NCI-H2081 (cell line): ENCODE results near the gene SERHL2.
"Not testable (repeated sequence)": the region's sequence is repeated elsewhere in the genome, so short reads cannot be mapped to it uniquely, and the experiment has no call there.

Experiments used
- DNase-seq, 2 experiments: peaks; one replicate each; lab custom pipeline; 2025; lab: John Stamatoyannopoulos, UW

SERHL2 gene

DNA sequence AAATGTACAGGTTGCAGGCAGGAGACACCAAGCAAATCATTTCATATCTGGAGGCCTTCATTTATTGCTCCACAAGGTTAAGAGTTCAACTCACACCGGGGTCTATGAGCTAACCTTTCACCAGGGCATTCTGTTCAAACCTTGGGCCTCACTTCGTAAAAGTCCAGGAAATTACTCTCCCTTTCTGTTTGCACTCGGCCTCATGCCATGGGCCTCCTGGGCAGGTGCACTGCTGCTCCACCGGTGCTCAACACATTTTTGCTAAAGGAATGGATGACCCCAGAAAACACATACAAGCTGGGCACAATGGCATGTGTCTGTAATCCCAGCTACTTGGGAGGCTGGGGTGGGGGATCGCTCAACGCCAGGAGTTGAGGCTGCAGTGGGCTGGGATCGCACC lies 17.6 kb upstream of the SERHL2 start:
- no peak for DNase-seq

DNA sequence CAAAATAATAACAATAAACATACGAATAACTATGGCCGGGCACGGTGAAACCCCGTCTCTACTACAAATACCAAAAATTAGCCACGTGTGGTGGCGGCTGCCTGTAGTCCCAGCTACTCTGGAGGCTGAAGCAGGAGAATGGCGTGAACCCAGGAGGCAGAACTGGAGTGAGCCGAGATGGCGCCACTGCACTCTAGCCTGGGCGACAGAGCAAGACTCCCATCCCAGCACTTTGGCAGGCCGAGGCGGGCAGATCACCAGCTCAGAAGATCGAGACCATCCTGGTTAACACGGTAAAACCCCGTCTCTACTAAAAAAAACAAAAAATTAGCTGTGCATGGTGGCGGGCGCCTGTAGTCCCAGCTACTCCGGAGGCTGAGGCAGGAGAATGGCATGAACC lies 17.1 kb upstream of the SERHL2 start:
- not testable (repeated sequence) for DNase-seq

DNA sequence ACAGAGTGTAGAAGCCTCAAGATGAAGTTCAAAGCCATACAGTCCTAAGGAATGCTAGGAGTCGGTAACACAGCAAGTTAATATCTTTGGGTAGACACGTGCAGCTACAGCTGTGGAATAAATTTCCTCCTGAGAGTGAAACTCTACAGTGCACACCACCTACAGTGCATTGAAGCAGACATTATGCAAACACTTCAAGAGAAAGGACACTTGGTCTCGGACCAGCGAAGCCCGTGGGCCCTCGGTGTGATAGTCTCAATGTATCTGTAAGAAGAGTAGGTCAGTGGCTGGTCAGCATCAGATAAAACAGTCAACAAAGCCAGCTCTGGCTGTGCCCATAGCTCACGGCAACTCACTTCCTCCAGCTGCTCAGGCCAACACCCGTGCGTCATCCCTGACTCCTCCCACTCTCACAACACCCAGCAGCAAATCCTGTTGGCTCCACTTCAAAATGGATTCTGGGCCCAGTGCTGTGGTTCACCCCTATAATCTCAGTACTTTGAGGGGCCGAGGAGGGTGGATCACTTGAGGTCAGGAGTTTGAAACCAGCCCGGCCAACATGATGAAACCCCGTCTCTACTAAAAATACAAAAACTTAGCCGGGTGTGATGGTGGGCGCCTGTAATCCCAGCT lies 16.4 kb upstream of the SERHL2 start:
- not testable (repeated sequence) for DNase-seq

DNA sequence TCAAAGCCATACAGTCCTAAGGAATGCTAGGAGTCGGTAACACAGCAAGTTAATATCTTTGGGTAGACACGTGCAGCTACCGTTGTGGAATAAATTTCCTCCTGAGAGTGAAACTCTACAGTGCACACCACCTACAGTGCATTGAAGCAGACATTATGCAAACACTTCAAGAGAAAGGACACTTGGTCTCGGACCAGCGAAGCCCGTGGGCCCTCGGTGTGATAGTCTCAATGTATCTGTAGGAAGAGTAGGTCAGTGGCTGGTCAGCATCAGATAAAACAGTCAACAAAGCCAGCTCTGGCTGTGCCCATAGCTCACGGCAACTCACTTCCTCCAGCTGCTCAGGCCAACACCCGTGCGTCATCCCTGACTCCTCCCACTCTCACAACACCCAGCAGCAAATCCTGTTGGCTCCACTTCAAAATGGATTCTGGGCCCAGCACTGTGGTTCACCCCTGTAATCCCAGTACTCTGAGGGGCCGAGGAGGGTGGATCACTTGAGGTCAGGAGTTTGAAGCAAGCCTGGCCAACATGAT lies 14.5 kb upstream of the SERHL2 start:
- not testable (repeated sequence) for DNase-seq

DNA sequence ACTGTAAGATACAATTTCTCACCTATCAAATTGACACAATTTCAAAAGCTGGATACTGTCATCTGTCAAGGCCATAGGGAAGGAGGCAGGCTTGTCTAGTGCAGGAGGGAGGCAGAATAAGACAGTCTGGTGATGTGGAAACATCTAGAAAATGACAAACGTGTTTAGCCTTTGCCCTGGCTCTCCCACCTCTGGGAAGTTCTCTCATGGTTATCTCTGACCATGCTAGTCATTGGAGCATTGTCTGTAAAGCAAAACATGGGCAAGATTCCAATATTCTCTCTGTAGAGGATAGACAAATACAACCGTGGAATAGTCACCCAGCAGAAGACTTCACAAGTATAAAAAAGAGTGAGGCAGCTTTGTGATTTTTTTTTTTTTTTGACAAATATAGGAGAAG lies 9.1 kb upstream of the SERHL2 start:
- no peak for DNase-seq

DNA sequence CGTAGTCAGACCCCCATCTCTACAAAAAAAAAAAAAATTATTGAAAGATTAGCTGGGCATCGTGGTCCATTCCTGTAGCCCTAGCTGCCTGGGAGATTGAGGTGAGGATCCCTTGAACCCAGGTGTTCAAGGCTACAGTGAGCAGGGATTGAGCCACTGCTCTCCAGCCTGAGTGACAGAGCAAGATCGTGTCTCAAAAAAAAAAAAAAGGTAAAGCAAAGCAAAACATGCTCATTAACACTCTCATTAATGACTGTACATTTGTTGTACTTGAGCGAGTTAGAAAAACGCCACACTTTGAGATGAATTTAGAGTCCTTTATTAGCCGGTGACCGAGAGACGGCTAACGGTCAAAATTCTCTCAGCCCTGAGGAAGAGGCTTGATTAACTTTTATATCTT lies 6.2 kb upstream of the SERHL2 start:
- no peak for DNase-seq

DNA sequence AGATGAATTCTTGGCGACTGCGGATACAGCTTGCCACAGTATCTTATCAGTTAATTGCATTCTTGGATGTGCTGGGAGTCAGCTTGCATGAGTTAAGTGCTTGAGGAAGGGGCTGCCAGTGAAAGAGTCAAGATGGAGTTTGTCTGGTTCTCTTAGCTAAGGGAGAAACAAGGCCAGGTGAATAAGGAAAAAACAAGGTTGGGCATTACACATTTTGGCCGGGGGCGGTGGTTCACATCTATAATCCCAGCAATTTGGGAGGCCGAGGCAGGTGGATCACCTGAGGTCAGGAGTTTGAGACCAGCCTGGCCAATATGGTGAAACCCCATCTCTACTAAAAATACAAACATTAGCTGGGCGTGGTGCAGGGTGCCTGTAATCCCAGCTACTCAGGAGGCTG lies 5.6 kb upstream of the SERHL2 start:
- DNase-seq, result not testable (repeated sequence)

DNA sequence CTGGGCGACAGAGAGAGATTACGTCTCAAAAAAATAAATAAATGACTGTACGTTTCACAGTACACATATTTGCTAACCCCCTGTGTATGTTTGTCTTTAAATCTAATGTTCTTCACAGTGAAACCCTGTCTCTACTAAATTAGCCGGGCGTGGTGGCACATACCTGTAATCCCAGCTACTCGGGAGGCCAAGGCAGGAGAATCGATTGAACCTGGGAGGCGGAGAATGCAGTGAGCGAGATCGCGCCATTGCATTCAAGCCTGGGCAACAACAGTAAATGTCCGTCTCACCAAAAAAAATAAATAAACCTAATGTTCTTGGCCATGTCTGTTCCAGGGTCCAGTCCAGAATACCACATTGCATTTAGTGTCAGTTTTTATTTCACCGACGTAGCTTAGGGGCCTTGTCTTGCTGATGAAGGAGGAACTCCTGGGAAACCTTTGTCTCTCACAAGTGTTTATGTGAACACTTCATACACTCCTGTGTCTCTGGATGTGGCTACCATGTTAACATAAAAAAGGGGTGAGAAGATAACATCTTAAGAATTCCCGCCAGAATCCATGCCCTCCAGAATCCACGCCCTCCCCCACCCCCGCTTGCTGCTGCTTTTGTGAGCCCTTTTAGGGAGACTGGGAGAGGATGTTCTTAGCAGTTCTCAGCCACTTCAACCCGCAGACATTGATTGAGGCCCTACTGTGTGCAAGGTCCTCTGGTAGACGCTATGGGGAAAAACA lies 5.0 kb upstream of the SERHL2 start:
- DNase-seq, result no peak

DNA sequence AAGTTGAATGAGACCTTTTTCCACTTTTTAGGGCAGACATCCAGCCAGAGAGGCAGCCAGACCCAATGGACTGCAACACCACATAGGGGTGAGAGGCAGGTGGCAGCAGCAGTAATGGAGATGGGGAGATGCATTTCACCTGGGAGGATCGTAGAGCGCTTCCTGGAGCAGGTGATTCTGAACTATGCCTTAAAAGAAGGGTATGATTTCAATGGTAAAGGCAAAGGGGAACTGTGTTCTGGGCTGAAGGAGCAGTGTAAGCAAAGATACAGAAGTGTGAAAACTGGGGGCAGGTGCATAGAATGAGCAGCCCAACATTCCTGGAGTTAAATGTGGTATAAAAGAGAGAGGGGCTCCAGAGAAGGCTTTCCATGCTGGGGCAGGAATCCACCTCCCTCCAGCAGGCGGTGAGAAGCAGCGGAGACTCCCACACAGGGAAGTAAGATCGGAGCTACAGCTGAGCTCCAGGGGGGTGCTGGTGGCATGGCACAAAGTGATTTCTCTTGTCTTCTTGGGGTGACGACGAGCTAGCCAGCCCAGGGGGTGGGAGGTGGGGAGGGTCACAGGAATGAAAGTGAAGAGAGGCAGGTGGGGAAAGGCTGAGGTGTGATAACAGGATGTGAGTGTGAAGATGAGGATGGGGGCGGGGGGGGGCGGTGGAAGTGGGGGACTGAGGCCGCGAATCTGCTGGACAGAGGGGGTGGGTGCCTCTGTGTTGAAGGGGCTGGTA lies 4.3 kb upstream of the SERHL2 start:
- no peak for DNase-seq

DNA sequence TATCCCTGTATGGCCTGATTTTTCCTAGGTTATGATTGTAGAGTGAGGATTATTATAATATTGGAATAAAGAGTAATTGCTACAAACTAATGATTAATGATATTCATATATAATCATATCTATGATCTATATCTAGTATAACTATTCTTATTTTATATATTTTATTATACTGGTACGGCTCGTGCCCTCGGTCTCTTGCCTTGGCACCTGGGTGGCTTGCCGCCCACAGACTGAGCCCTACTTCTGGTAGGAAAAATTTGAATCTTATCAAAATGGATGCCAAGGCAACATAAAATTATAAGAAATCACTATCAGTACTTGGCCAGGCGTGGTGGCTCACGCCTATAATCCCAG lies 1.5 kb upstream of the SERHL2 start:
- not testable (repeated sequence) for DNase-seq

DNA sequence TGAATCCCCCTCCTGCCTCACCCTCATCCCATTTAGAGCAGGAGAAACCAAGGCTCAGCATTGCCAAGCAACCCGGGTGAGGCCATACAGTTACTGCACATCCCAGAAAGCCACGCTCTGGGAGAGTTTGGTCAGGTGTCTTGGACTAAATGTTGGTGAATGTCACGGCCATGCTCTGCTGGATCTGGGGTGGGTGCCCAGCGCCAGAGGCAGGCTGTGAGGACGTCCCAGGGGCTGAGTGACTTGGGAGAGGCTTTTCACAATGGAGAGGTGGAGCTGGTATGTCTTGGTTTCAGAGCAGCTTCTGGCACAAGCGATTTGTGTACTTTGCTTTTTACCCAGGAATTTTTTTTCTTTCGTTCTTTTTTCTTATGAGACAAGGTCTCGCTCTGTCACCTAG lies 6.6 kb downstream of the SERHL2 start:
- DNase-seq, result no peak

DNA sequence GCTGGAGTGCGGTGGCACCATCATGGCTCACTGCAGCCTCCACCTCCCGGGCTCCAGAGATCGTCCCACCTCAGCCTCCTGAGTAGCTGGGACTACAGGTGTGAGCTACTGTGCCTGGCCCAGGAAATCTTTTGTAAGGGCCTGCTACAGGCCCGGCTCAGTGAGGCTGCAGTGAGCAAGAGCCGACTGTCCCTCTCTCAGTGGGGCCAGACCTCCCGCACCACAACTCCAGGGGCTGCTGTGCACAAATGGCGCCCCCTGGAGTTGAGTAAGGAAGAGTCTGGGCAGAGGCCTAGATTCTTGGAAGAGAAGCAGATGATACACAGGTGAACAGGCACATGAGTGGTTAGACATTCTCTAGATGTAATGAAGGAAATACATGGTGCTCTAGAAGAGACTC lies 7.0 kb downstream of the SERHL2 start:
- no peak for DNase-seq

DNA sequence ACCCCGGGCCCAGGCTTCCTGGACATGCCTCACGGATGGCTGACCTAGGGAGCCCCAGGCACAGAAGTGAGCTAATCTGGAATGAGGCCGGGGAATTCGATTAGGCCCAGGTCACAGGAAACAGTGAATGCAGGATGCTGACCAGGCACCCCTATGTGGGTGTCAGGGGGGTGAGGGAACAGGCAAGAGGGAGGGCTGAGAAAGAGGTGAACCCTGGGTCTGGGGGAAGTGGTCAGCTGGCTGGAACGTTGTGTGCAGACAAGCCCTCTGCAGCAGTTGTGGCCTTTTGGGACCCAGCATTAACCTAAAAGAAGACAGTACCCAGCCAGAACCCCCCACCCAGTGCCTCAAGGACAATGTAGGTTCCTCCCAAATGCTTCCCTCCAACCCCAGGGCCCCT lies 8.1 kb downstream of the SERHL2 start:
- no peak for DNase-seq

DNA sequence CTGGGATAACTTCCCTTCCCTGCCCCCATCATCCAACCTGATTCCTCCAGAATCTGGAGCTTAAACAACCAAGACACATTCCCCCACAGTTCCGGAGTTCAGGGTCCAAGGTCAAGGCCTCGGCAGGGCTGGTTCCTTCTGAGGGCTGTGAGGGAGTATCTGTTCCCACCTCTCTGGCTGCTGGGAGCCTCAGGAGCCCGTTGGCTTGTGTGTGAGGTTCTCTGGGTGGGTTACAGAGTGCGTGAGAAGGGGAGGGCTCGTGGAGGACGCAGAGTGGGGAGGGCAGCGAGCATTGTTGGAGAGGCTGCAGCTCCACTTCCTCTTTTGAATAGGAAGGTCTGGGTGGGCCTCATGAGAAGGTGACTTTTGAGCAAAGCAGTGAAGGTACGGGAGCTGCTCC lies 8.5 kb downstream of the SERHL2 start:
- no peak for DNase-seq

DNA sequence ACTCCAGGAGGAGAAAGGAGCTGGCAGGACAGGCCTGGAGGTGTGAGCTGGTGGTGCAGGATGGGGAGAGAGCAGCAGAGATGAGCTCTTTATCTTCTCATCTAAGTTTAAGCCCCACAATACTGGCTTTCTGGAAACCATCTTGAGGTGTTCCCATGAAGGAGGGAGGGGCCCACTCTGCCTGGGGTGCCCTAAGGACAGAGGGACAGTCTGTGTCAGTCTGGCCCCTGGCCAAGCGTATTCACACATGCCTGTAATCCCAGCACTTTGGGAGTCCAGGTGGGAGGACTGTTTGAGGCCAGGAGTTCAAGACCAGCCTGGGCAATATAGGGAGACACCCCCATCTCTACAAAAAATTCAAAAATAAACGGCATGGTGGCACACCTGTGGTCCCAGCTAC lies 8.9 kb downstream of the SERHL2 start:
- DNase-seq, result no peak

DNA sequence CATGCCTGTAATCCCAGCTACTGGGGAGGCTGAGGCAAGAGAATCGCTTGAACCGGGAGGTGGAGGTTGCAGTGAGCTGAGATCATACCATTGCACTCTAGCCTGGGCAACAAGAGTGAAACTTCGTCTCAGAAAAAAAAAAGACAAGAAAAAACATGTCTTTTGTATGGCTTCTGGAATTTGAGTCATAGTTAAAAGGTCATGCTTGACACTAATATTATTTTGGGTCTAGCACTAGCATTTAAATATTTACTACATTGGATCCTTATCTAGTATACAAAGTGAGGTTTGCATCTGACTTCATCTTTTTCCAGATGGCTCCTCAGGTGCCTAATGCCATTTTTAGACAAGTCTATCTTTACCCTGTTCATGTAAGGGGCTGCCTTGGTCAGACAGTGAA lies 10.2 kb downstream of the SERHL2 start:
- not testable (repeated sequence) for DNase-seq

DNA sequence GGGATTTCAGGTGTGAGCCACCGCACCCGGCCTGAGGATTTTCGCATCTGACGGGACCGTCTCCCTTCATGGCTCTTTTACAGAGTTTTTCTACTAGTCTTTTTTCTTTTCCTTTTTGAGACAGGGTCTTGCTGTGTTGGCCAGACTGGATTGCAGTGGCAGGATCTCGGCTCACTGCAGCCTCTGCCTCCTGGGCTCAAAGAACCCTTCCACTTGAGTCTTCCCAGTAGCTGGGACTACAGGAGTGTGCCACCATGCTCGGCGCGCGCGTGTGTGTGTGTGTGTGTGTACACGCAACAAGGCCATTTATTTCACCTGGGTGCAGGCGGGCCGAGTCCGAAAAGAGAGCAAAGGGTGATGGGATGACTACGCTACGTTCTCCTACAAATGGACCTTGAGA lies 10.9 kb downstream of the SERHL2 start:
- DNase-seq, result no peak

DNA sequence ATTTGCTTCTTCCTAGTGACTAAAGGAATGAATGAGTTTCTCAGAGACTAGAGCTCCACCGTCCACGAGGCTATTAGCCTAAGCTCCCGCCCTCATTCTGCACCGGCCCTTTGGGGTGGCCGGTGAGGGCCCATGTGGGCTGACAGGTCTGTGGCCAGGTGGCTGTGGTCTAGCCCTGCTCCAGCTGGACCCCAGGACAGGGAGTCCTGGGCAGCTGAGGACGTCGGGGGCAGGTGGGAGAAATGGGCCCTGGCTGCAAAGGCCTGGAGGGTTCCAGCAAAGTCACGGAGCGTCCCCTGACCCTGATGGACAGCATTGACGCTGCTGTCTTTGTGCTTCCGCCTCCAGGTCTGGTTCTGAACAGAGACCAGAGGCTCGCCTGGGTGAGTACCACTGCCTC lies 12.2 kb downstream of the SERHL2 start:
- no peak for DNase-seq

DNA sequence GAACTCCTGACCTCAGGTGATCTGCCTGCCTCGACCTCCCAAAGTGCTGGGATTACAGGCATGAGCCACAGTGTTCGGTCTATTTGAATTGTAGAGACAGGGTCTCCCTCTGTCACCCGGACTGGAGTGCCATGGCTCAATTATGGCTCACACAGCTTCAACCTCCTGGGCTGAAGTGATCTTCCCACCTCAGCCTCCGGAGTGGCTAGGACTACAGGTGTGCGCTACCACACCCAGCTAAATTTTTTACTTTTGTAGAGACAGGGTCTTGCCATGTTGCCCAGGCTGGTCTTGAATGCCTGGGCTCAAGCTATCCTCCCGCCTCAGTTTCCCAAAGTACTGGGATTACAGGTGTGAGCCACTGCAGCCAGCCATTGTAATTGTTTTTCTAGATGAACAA lies 14.2 kb downstream of the SERHL2 start:
- DNase-seq, result not testable (repeated sequence)

DNA sequence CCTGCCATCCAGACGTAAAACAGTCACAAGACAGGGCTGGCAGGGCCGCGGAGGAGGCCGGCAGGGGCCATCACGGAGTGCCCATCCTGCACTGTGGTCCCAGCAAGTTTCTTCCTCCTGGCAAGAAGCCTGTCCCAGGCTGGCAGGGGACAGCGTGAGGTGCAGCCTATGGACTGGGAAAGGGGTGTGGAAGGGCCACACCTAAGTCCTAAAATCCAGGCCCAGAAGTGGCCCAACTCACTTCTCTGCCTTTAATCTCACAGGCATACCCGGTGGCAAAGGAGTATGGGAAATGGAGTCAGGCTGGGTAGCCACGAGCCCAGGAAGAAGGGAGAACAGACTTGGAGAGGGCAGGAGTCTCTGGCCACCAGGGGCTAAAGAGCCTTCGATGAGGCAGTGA lies 16.8 kb downstream of the SERHL2 start:
- not testable (repeated sequence) for DNase-seq

DNA sequence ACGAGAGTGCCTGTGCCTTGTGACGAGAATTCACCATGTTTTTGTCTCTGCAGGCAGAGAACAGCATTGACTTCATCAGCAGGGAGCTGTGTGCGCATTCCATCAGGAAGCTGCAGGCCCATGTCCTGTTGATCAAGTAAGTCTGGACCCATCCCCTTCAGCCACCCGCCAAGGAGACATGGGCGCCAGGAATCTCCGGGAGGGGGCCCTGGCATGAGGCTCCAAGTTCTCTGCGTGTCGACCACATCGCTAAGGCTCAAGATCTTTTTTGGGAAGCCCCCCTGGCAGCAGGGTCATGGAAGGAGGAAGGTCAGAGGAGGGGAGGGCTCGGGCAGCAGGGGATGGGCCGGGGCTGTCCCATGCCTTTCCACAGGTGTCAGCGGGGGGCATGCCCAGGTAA lies 17.3 kb downstream of the SERHL2 start:
- not testable (repeated sequence) for DNase-seq

DNA sequence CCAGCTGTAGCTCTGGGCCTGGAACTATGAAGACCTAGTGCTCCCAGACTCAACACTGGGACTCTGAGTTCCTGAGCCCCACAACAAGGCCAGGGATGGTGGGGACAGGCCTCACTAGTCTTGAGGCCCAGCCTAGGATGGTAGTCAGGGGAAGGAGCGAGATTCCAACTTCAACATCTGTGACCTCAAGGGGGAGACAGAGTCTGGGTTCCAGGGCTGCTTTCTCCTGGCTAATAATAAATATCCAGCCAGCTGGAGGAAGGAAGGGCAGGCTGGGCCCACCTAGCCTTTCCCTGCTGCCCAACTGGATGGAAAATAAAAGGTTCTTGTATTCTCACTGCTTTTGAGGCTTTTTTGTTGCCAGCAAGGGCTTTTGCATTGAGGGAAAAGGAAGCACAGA lies 20.3 kb downstream of the SERHL2 start:
- not testable (repeated sequence) for DNase-seq

DNA sequence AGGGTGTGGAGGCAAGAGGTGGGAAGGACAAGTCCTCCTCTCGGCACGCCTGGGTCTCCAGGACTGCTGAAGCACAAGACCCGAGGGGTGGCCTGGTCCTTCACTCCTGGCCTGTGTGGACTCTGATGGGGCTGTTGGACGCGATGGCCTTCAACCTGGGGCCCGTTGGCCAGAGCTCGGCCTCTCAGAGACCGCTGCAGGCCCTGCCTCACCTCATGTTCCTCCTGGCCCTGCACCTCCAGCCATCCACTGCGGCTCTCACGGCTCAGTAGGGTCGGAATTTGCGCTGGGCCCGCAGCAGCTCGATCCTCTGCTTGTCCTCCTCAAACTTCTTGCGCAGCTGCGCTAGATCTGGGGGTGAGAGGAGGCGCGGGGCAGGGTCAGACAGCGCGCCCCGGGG lies 20.7 kb downstream of the SERHL2 start:
- not testable (repeated sequence) for DNase-seq
